ENCODE results near the gene FCHSD1. TPM values are rescaled to one million over a fixed set of nuclear protein-coding genes. Genes with fewer than 3 reads are reported as not detected.

The FCHSD1 gene
- total and polyA plus RNA-seq, 2 of the 4 experiments (the other 2 are of a cell fraction) = 33.2 to 62.1 TPM

GRCh38 chr5:141641634-141642267 is 9.5 kb downstream of the FCHSD1 start (continued):
- TF ChIP-seq SMC3 (IDR thresholded peaks at IDR 0.05; ENCODE audit: low read depth, low read length) = peak; percentile 50; the same call in 1 of the 2 replicates

GRCh38 chr5:141640698-141641097 is 10.5 kb downstream of the FCHSD1 start:
- intact Hi-C loops (cut with micrococcal nuclease) = no loop called here
- H3K27ac ChIP-seq (ENCODE audit: insufficient read depth, low read length) = no peak overlapping the region

More at GRCh38 chr5:141640698-141641097, 10.5 kb downstream of the FCHSD1 start:
- Histone ChIP-seq H2BK5ac (ENCODE audit: low read depth, low read length, poor library complexity, severe bottlenecking) (no peak overlapping the region), H2AFZ (replicated peaks; ENCODE audit: low read length, poor library complexity) (no peak overlapping the region), H3K9me1 (ENCODE audit: insufficient read depth, low read length) (peaks cover 17% of the 10 kb centered on the region), H3K23ac (ENCODE audit: low read depth, low read length) (no peak overlapping the region), H3K4me1 (ENCODE audit: control insufficient read depth, insufficient read depth, low read length) (peaks cover 8% of the 10 kb centered on the region), H3K79me1 (ENCODE audit: low read depth in 1 of 2, low read length in 2 of 2) (peaks cover 7 to 24% of the 10 kb centered on the region in 2 experiments; a peak in 3 of 4 replicates), H3K56ac (ENCODE audit: extremely low read depth, insufficient read depth, low read length) (no peak overlapping the region), H2AK9ac (replicated peaks; ENCODE audit: low read depth, low read length, poor library complexity) (no peak overlapping the region), H3K36me3 (ENCODE audit: control insufficient read depth, insufficient read depth, low read length) (peaks cover 23% of the 10 kb centered on the region), H2BK15ac (ENCODE audit: low read depth, low read length) (no peak overlapping the region), H2AK5ac (ENCODE audit: low read depth, low read length) (no peak overlapping the region), H3K4me3 (ENCODE audit: insufficient read depth, low read depth, low read length) (no peak overlapping the region), H3K27me3 (ENCODE audit: control insufficient read depth, insufficient read depth, low read length) (no peaks in the 10 kb centered on the region), H3K4ac (ENCODE audit: low read depth, low read length) (no peak overlapping the region), H3K18ac (ENCODE audit: low read depth, low read length) (no peak overlapping the region), H4K5ac (ENCODE audit: low read depth, low read length) (no peak overlapping the region), H4K91ac (ENCODE audit: insufficient read depth, low read depth, low read length) (no peak overlapping the region), H4K8ac (ENCODE audit: low read depth in 2 of 2, low read length in 2 of 2) (no peak overlapping the region), H2BK120ac (ENCODE audit: low read depth, low read length) (no peak overlapping the region), H3K14ac (replicated peaks; ENCODE audit: low read depth, low read length) (no peak overlapping the region), H4K20me1 (ENCODE audit: insufficient read depth, low read length) (peaks cover 11% of the 10 kb centered on the region), H2BK20ac (ENCODE audit: low read depth, low read length) (no peak overlapping the region), H3K9me3 (ENCODE audit: control insufficient read depth, insufficient read depth, low read length) (no peaks in the 10 kb centered on the region), H3K9ac (ENCODE audit: low read depth, low read length) (no peak overlapping the region), H3K4me2 (ENCODE audit: low read depth, low read length) (no peak overlapping the region)
- ATAC-seq (ENCODE audit: low read depth) (no peak), DNase-seq (no peak)
- ChIA-PET POLR2A (ENCODE audit: unreplicated experiment) (no interaction called here), CTCF (interaction anchor here (0.6 kb wide), 1 partner anchor 50 kb away, joined by 3 read pairs; no protein-coding TSS in a partner anchor)
- in situ Hi-C loops (cut with MboI; ENCODE audit: low sequenced_read_pairs) (no loop called here), dilution Hi-C loops (cut with HindIII; ENCODE audit: low sequenced_read_pairs, unreplicated experiment) (no loop called here)
- no TSS peak for BruUV-seq (replicated peaks)
- TF ChIP-seq NFE2L2 (IDR thresholded peaks at IDR 0.05; ENCODE audit: low read depth, low read length) = no peak
- no peak for TF ChIP-seq USF2 (IDR thresholded peaks at IDR 0.05; ENCODE audit: low read depth, low read length)
- no peak for TF ChIP-seq CTCF (conservative IDR thresholded peaks at IDR 0.05; ENCODE audit: low read depth, low read length)
- no peak for TF ChIP-seq ELK1 (IDR thresholded peaks at IDR 0.05; ENCODE audit: borderline replicate concordance, low read depth, low read length)
- TF ChIP-seq MAZ (IDR thresholded peaks at IDR 0.05; ENCODE audit: borderline replicate concordance, low read depth, low read length) = no peak
- no peak for TF ChIP-seq RAD21 (IDR thresholded peaks at IDR 0.05; ENCODE audit: low read length)
- TF ChIP-seq MXI1 (IDR thresholded peaks at IDR 0.05; ENCODE audit: borderline replicate concordance, low read depth, low read length) = no peak
- WGBS, 2 experiments (ENCODE audit: extremely low coverage in 2 of 2, insufficient read length in 1 of 2) = 82% methylated on average over 4 of the region's 9 CpGs; no CpG with 5 or more reads in 1 of the 2 experiments

All from IMR-90 (cell line).